CD14-positive monocyte (primary cell): ENCODE results near the gene NACA2. TPM values are rescaled to one million over a fixed set of nuclear protein-coding genes. Genes with fewer than 3 reads are reported as not detected.

ENCODE experiments used
- DNase-seq, 3 donors: peaks; one replicate each; pipeline ENCODE4 v3.0.0-alpha.2; 2011 to 2022
- H2AFZ ChIP-seq: 2 replicates; pipeline ENCODE4 v1.6.0; 2012; ENCODE audit warnings: mild to moderate bottlenecking, low read depth, low read length, inconsistent platforms; ENCODE audit not compliant: insufficient read depth, poor library complexity, severe bottlenecking
- H3K27ac ChIP-seq, 2 donors: 1 replicate in 1 of 2; 2 replicates in 1 of 2; pipeline ENCODE4 v1.5.1; 2012 to 2013; ENCODE audit warnings: low read length in 2 of 2, control low read depth in 1 of 2, inconsistent platforms in 1 of 2, low read depth in 1 of 2, mild to moderate bottlenecking in 1 of 2
- H3K27me3 ChIP-seq, 2 donors: one replicate each; pipeline versions ENCODE4 v1.6.0 to v1.6.1; 2011 to 2013; ENCODE audit warnings: low read length in 2 of 2; ENCODE audit not compliant: control insufficient read depth in 2 of 2, insufficient read depth in 2 of 2
- H3K36me3 ChIP-seq, 2 donors: replicated peaks in 1 of 2; 1 replicate in 1 of 2; 2 replicates in 1 of 2; pipeline versions ENCODE4 v1.5.1 to v1.6.1; 2012 to 2013; ENCODE audit warnings: low read length in 2 of 2, control low read depth in 1 of 2, inconsistent platforms in 1 of 2, mild to moderate bottlenecking in 1 of 2; ENCODE audit not compliant: insufficient read depth in 2 of 2, control insufficient read depth in 1 of 2
- H3K4me1 ChIP-seq, 2 donors: 1 replicate in 1 of 2; 2 replicates in 1 of 2; pipeline versions ENCODE4 v1.5.1 to v1.6.1; 2012 to 2013; ENCODE audit warnings: low read length in 2 of 2, control low read depth in 1 of 2, inconsistent platforms in 1 of 2, mild to moderate bottlenecking in 1 of 2, moderate library complexity in 1 of 2; ENCODE audit not compliant: insufficient read depth in 2 of 2, control insufficient read depth in 1 of 2
- H3K4me2 ChIP-seq: replicated peaks from 2 replicates; pipeline ENCODE3; 2012; ENCODE audit warnings: low read length, moderate library complexity, mild to moderate bottlenecking; ENCODE audit not compliant: poor library complexity, severe bottlenecking; ENCODE audit errors: extremely low read depth
- H3K4me3 ChIP-seq, 3 experiments: fragments of 200-600 bp in 1 of 3; sonication (generic) in 1 of 3; replicated peaks in 1 of 3; 1 replicate in 2 of 3; 2 replicates in 1 of 3; pipeline ENCODE4 v1.5.1; 2011 to 2013; ENCODE audit warnings: low read length in 3 of 3, mild to moderate bottlenecking in 3 of 3, control low read depth in 2 of 3, low read depth in 2 of 3, inconsistent platforms in 1 of 3, moderate library complexity in 1 of 3
- H3K79me2 ChIP-seq: 2 replicates; pipeline ENCODE4 v1.6.0; 2012; ENCODE audit warnings: mild to moderate bottlenecking, control low read depth, inconsistent platforms, low read length, moderate library complexity; ENCODE audit not compliant: insufficient read depth
- H3K9ac ChIP-seq: 2 replicates; pipeline ENCODE4 v1.6.0; 2017; ENCODE audit warnings: low read length, mild to moderate bottlenecking; ENCODE audit not compliant: insufficient read depth, poor library complexity, severe bottlenecking
- H3K9me3 ChIP-seq, 2 donors: replicated peaks in 1 of 2; 1 replicate in 1 of 2; 2 replicates in 1 of 2; pipeline versions ENCODE4 v1.5.1 to v1.6.1; 2012 to 2013; ENCODE audit warnings: low read length in 2 of 2, control low read depth in 1 of 2; ENCODE audit not compliant: control insufficient read depth in 1 of 2, insufficient read depth in 1 of 2
- H4K20me1 ChIP-seq: 2 replicates; pipeline ENCODE4 v1.6.0; 2012; ENCODE audit warnings: mild to moderate bottlenecking, low read length, control low read depth, moderate library complexity; ENCODE audit not compliant: insufficient read depth
- H3K27ac Mint-ChIP-seq, 7 donors: one replicate each; pipeline ENCODE4 v1.8.0; 2020; ENCODE audit warnings: mild to moderate bottlenecking in 7 of 7, mixed read lengths in 7 of 7, moderate library complexity in 6 of 7, inconsistent platforms in 2 of 7
- H3K27me3 Mint-ChIP-seq, 3 donors: one replicate each; pipeline ENCODE4 v1.8.0; 2021 to 2022; ENCODE audit warnings: low read depth in 3 of 3, mild to moderate bottlenecking in 3 of 3, mixed read lengths in 3 of 3, moderate library complexity in 3 of 3, inconsistent platforms in 1 of 3
- H3K36me3 Mint-ChIP-seq, 2 donors: one replicate each; pipeline ENCODE4 v1.8.0; 2020; ENCODE audit warnings: mixed read lengths in 2 of 2, inconsistent platforms in 1 of 2, mild to moderate bottlenecking in 1 of 2
- H3K4me1 Mint-ChIP-seq: one replicate; pipeline ENCODE4 v1.8.0; 2020; ENCODE audit warnings: mild to moderate bottlenecking, mixed read lengths
- H3K4me3 Mint-ChIP-seq, 2 donors: one replicate each; pipeline ENCODE4 v1.8.0; 2020; ENCODE audit warnings: mild to moderate bottlenecking in 2 of 2, mixed read lengths in 2 of 2, moderate library complexity in 1 of 2
- H3K9me3 Mint-ChIP-seq, 7 donors: one replicate each; pipeline ENCODE4 v1.8.0; 2020 to 2022; ENCODE audit warnings: mixed read lengths in 7 of 7, mild to moderate bottlenecking in 6 of 7, moderate library complexity in 6 of 7, inconsistent platforms in 2 of 7
- WGBS: methylation state at CpG from one replicate; pipeline ENCODE4 v1.1.5; 2013; ENCODE audit warnings: missing lambda C conversion rate; ENCODE audit not compliant: insufficient coverage; 5-methylcytosine and 5-hydroxymethylcytosine counted together
- intact Hi-C, 2 donors: fragments of 100-400 bp; cut with micrococcal nuclease; formaldehyde crosslinking; loops; one replicate each; pipeline versions ENCODE4 v1.15.0 to v1.15.1; 2023
- polyA plus RNA-seq, 3 donors: library from polyadenylated mRNA; depleted of rRNA in 1 of 3; unstranded in 2 of 3; stranded (reverse) in 1 of 3; fragments of 300-500 nt in 2 of 3; fragments of >200 nt in 1 of 3; fragmentation: Illumina TruSeq in 2 of 3; gene quantifications; 1 replicate in 2 of 3; 2 replicates in 1 of 3; pipeline ENCODE4 v1.2.3, GENCODE V29; 2012 to 2021
- TF ChIP-seq, protein P1 (sequence below): fragments of 200-600 bp; IDR thresholded peaks from one replicate; pipeline ENCODE4 v1.8.0; 2022; ENCODE audit warnings: antibody characterized with exemption, mild to moderate bottlenecking

The NACA2 gene
- polyA plus RNA-seq, 3 donors, result not detected

DNA sequence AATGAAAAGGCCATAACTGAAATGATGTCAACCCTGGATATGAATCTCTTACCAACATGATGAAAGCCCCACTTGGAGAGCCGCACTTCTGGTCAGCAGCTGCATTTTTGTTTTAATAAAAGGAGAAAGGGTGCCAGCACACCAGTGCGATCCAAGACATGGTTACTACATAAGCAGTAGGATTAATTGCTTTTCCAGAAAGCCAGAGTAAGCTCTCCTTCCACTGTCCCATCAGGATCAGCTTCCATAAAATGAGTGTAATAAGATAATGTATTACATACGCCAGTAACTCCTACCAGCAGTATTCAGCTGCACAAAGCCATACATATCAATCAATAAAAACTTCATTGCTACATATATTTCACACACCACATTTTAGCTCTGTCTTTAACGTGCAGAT is 26.3 kb upstream of the NACA2 start:
- Histone ChIP-seq H3K27ac (no peak overlapping the region), H3K27me3 (no peaks in the 10 kb centered on the region), H3K4me2 (no peak overlapping the region), H2AFZ (no peak overlapping the region), H3K36me3 (no peaks in the 10 kb centered on the region), H3K79me2 (no peaks in the 10 kb centered on the region), H3K9me3 (peaks cover 9 to 14% of the 10 kb centered on the region in 2 donors), H3K9ac (no peak overlapping the region), H3K4me3 (no peak overlapping the region), H3K4me1 (no peaks in the 10 kb centered on the region), H4K20me1 (no peaks in the 10 kb centered on the region)
- DNase-seq, result no peak
- no peak overlapping the region for H3K27ac Mint-ChIP-seq
- intact Hi-C loops, result no loop called here
- no CpG with 5 or more reads among the region's 4 CpGs for WGBS
- H3K27me3 Mint-ChIP-seq, result peaks cover 0 to 2% (median 2%) of the 10 kb centered on the region in 3 donors
- H3K9me3 Mint-ChIP-seq, result peaks cover 8 to 22% (median 19%) of the 10 kb centered on the region in 7 donors
- peaks cover 4% of the 10 kb centered on the region for H3K4me1 Mint-ChIP-seq
- H3K4me3 Mint-ChIP-seq, result no peak overlapping the region
- no peaks in the 10 kb centered on the region for H3K36me3 Mint-ChIP-seq
- TF ChIP-seq, protein P1, sequence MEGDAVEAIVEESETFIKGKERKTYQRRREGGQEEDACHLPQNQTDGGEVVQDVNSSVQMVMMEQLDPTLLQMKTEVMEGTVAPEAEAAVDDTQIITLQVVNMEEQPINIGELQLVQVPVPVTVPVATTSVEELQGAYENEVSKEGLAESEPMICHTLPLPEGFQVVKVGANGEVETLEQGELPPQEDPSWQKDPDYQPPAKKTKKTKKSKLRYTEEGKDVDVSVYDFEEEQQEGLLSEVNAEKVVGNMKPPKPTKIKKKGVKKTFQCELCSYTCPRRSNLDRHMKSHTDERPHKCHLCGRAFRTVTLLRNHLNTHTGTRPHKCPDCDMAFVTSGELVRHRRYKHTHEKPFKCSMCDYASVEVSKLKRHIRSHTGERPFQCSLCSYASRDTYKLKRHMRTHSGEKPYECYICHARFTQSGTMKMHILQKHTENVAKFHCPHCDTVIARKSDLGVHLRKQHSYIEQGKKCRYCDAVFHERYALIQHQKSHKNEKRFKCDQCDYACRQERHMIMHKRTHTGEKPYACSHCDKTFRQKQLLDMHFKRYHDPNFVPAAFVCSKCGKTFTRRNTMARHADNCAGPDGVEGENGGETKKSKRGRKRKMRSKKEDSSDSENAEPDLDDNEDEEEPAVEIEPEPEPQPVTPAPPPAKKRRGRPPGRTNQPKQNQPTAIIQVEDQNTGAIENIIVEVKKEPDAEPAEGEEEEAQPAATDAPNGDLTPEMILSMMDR, result no peak

DNA sequence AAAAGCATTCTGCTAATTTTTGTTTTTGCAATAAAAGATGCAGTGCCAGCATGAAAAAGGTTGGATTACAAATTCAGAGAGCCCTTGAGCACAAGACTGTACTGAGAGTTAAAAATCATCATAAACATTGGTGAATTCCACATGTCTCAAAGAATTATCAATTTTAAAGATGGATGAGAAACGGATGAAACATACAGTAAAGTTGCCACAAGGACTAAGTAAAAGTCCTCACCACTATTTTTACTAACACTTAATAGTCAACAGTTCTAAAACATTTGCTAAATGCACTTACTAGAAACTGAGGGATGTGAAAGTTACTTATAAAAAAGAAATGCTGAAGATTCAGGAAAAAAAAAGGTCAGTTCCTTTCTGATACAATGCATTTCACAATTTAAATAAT is 25.8 kb upstream of the NACA2 start:
- no peaks in the 10 kb centered on the region for H3K36me3 ChIP-seq
- H3K36me3 Mint-ChIP-seq, result no peaks in the 10 kb centered on the region
- H3K4me1 Mint-ChIP-seq, result peaks cover 4% of the 10 kb centered on the region
- no CpG with 5 or more reads among the region's 1 CpG for WGBS
- H3K4me1 ChIP-seq, result no peaks in the 10 kb centered on the region
- no peaks in the 10 kb centered on the region for H3K79me2 ChIP-seq
- H4K20me1 ChIP-seq, result no peaks in the 10 kb centered on the region
- no peak overlapping the region for H3K9ac ChIP-seq
- no peaks in the 10 kb centered on the region for H3K27me3 ChIP-seq
- H3K27me3 Mint-ChIP-seq, result peaks cover 0 to 2% (median 2%) of the 10 kb centered on the region in 3 donors
- peaks cover 8 to 22% (median 19%) of the 10 kb centered on the region in 7 donors for H3K9me3 Mint-ChIP-seq
- DNase-seq, result no peak
- H3K9me3 ChIP-seq, result peaks cover 9 to 14% of the 10 kb centered on the region in 2 donors
- H3K27ac Mint-ChIP-seq, result no peak overlapping the region
- no peak overlapping the region for H2AFZ ChIP-seq
- no peak overlapping the region for H3K4me2 ChIP-seq
- H3K27ac ChIP-seq, result no peak overlapping the region
- no peak overlapping the region for H3K4me3 ChIP-seq
- intact Hi-C loops, result no loop called here
- TF ChIP-seq, protein P1, result no peak
- no peak overlapping the region for H3K4me3 Mint-ChIP-seq
